Measurements from ENCODE around the gene ERC2.

The ERC2 gene

GRCh38 chr3:56339244-56339643 lies 129.0 kb downstream of the ERC2 start (continued):
- no peak for TF ChIP-seq TSHZ2 (CRISPR knock-in tag; IDR thresholded peaks at IDR 0.05)
- TF ChIP-seq ZNF565 (CRISPR knock-in tag; conservative IDR thresholded peaks at IDR 0.05; ENCODE audit: low read depth): no peak
- TF ChIP-seq PPARA (CRISPR knock-in tag; IDR thresholded peaks at IDR 0.05; ENCODE audit: borderline replicate concordance): no peak
- no peak for TF ChIP-seq POU6F1 (CRISPR knock-in tag; IDR thresholded peaks at IDR 0.05; ENCODE audit: borderline replicate concordance, low read depth)

GRCh38 chr3:56336023-56336422 lies 132.2 kb downstream of the ERC2 start:
- no peak for ATAC-seq
- TF ChIP-seq TSHZ2 (CRISPR knock-in tag; IDR thresholded peaks at IDR 0.05) (no peak), ZC3H10 (CRISPR knock-in tag; IDR thresholded peaks at IDR 0.05) (no peak), CREB5 (CRISPR knock-in tag; IDR thresholded peaks at IDR 0.05; ENCODE audit: low read depth) (no peak), SNAI2 (CRISPR knock-in tag; IDR thresholded peaks at IDR 0.05) (no peak), ZNF8 (CRISPR knock-in tag; IDR thresholded peaks at IDR 0.05) (no peak), ZNF70 (CRISPR knock-in tag; IDR thresholded peaks at IDR 0.05) (no peak), ISL1 (CRISPR knock-in tag; IDR thresholded peaks at IDR 0.05) (no peak), ARNTL (CRISPR knock-in tag; IDR thresholded peaks at IDR 0.05; ENCODE audit: borderline replicate concordance, low read depth) (no peak), ZFP30 (CRISPR knock-in tag; IDR thresholded peaks at IDR 0.05) (no peak), CSDC2 (CRISPR knock-in tag; IDR thresholded peaks at IDR 0.05) (no peak), CSRNP3 (CRISPR knock-in tag; IDR thresholded peaks at IDR 0.05) (no peak), ESRRG (CRISPR knock-in tag; IDR thresholded peaks at IDR 0.05) (no peak), TOX (CRISPR knock-in tag; IDR thresholded peaks at IDR 0.05; ENCODE audit: borderline replicate concordance) (no peak), PPARA (CRISPR knock-in tag; IDR thresholded peaks at IDR 0.05; ENCODE audit: borderline replicate concordance) (no peak), ZFP3 (CRISPR knock-in tag; IDR thresholded peaks at IDR 0.05) (no peak), ZNF565 (CRISPR knock-in tag; conservative IDR thresholded peaks at IDR 0.05; ENCODE audit: low read depth) (no peak), PATZ1 (CRISPR knock-in tag; IDR thresholded peaks at IDR 0.05; ENCODE audit: borderline replicate concordance) (no peak)

GRCh38 chr3:56324473-56324872 lies 143.8 kb downstream of the ERC2 start:
- no peak; the same call in 2 of the 3 replicates for ATAC-seq
- no peak for TF ChIP-seq CSDC2 (CRISPR knock-in tag; IDR thresholded peaks at IDR 0.05)

Measured in SK-N-SH treated with all-trans-retinoic acid at 6 μM for 48 hours (cell line).